ENCODE measurements around the gene BOK.

DNA sequence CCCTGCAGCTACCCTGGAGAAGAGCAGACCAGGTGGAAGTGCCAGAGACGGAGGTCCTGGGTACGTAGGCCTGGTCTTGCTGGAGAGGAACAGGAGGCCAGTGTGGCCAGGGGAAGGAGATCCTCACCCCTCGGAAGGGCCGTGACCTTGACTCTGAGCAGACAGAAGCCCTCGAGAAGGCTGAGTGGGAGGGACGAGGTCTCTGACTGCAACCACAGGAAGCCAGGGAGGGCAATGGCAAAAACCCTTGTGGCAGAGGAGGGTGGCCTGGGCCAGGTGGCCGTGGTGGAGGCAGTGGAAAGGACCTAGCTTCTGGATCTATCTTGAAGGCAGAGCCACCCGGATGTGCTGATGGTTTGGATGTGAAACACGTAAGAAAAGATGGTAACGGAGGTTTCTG, 50.3 kb downstream of the BOK start:
- TF ChIP-seq, protein P1, sequence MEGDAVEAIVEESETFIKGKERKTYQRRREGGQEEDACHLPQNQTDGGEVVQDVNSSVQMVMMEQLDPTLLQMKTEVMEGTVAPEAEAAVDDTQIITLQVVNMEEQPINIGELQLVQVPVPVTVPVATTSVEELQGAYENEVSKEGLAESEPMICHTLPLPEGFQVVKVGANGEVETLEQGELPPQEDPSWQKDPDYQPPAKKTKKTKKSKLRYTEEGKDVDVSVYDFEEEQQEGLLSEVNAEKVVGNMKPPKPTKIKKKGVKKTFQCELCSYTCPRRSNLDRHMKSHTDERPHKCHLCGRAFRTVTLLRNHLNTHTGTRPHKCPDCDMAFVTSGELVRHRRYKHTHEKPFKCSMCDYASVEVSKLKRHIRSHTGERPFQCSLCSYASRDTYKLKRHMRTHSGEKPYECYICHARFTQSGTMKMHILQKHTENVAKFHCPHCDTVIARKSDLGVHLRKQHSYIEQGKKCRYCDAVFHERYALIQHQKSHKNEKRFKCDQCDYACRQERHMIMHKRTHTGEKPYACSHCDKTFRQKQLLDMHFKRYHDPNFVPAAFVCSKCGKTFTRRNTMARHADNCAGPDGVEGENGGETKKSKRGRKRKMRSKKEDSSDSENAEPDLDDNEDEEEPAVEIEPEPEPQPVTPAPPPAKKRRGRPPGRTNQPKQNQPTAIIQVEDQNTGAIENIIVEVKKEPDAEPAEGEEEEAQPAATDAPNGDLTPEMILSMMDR (IDR thresholded peaks at IDR 0.05 in 4 of 5, conservative IDR thresholded peaks at IDR 0.05 in 1 of 5), result no peak
- TF ChIP-seq POLR2A (IDR thresholded peaks at IDR 0.05), result no peak
